Measurements from ENCODE around the gene LRRFIP2.
A peak's percentile ranks its signal among the peaks of the same experiment; 100 is the strongest.

Gene LRRFIP2

GRCh38 chr3:37145611-37146010 is 28.8 kb downstream of the LRRFIP2 start:
- Mint-ChIP-seq H3K27me3 (no peaks in the 10 kb centered on the region), H3K4me1 (peaks cover 17% of the 10 kb centered on the region), H3K9me3 (peaks cover 1% of the 10 kb centered on the region), H3K4me3 (no peak overlapping the region), H3K27ac (peak overlapping the region; percentile 41), H3K36me3 (peaks cover 27% of the 10 kb centered on the region)
- ATAC-seq (ENCODE audit: low read depth) = no peak
- DNase-seq (ENCODE audit: low spot score in 2 of 2) = no peak

GRCh38 chr3:37144806-37145205 is 29.6 kb downstream of the LRRFIP2 start:
- Mint-ChIP-seq H3K4me1 (peaks cover 17% of the 10 kb centered on the region), H3K9me3 (peaks cover 1% of the 10 kb centered on the region), H3K36me3 (peaks cover 27% of the 10 kb centered on the region), H3K27me3 (no peaks in the 10 kb centered on the region), H3K27ac (peak overlapping the region; percentile 41), H3K4me3 (no peak overlapping the region)
- ATAC-seq (ENCODE audit: low read depth) (peak; percentile 64), DNase-seq (ENCODE audit: low spot score in 2 of 2) (no peak)

GRCh38 chr3:37143821-37144220 is 30.6 kb downstream of the LRRFIP2 start:
- Mint-ChIP-seq H3K36me3 (peaks cover 27% of the 10 kb centered on the region), H3K27me3 (no peaks in the 10 kb centered on the region), H3K4me3 (no peak overlapping the region), H3K27ac (peak overlapping the region; percentile 41), H3K4me1 (peaks cover 17% of the 10 kb centered on the region), H3K9me3 (peaks cover 1% of the 10 kb centered on the region)
- no peak for DNase-seq (ENCODE audit: low spot score in 2 of 2)
- ATAC-seq (ENCODE audit: low read depth) = no peak

GRCh38 chr3:37141676-37142075 is 32.7 kb downstream of the LRRFIP2 start:
- no peaks in the 10 kb centered on the region for H3K27me3 Mint-ChIP-seq
- no peak overlapping the region for H3K27ac Mint-ChIP-seq
- peaks cover 23% of the 10 kb centered on the region for H3K36me3 Mint-ChIP-seq
- peaks cover 15% of the 10 kb centered on the region for H3K4me1 Mint-ChIP-seq
- DNase-seq (ENCODE audit: low spot score in 2 of 2) = no peak
- no peak overlapping the region for H3K4me3 Mint-ChIP-seq
- no peak for ATAC-seq (ENCODE audit: low read depth)
- H3K9me3 Mint-ChIP-seq = peaks cover 1% of the 10 kb centered on the region

- DNase-seq (ENCODE audit: low spot score in 2 of 2) = no peak
- peaks cover 17% of the 10 kb centered on the region for H3K36me3 Mint-ChIP-seq
- peaks cover 10% of the 10 kb centered on the region for H3K4me1 Mint-ChIP-seq
- peak; percentile 32 for ATAC-seq (ENCODE audit: low read depth)
- no peak overlapping the region for H3K27ac Mint-ChIP-seq
- H3K4me3 Mint-ChIP-seq = no peak overlapping the region
- peaks cover 1% of the 10 kb centered on the region for H3K9me3 Mint-ChIP-seq
- H3K27me3 Mint-ChIP-seq = no peaks in the 10 kb centered on the region
Observed at GRCh38 chr3:37140899-37141541, 33.4 kb downstream of the LRRFIP2 start.

GRCh38 chr3:37139567-37140052 is 34.8 kb downstream of the LRRFIP2 start:
- Mint-ChIP-seq H3K27me3 (no peaks in the 10 kb centered on the region), H3K4me3 (no peak overlapping the region), H3K36me3 (peaks cover 13% of the 10 kb centered on the region), H3K4me1 (peaks cover 7% of the 10 kb centered on the region), H3K27ac (no peak overlapping the region), H3K9me3 (peaks cover 1% of the 10 kb centered on the region)
- DNase-seq (ENCODE audit: low spot score in 2 of 2) (no peak), ATAC-seq (ENCODE audit: low read depth) (no peak)

- Mint-ChIP-seq H3K9me3 (peaks cover 1% of the 10 kb centered on the region), H3K36me3 (peaks cover 13% of the 10 kb centered on the region), H3K27ac (no peak overlapping the region), H3K27me3 (no peaks in the 10 kb centered on the region), H3K4me1 (peaks cover 7% of the 10 kb centered on the region), H3K4me3 (no peak overlapping the region)
- ATAC-seq (ENCODE audit: low read depth) = no peak
- DNase-seq (ENCODE audit: low spot score in 2 of 2) = no peak
Observed at GRCh38 chr3:37138816-37139215, 35.6 kb downstream of the LRRFIP2 start.

- ATAC-seq (ENCODE audit: low read depth) (no peak), DNase-seq (ENCODE audit: low spot score in 2 of 2) (no peak)
- peaks cover 7% of the 10 kb centered on the region for H3K4me1 Mint-ChIP-seq
- no peaks in the 10 kb centered on the region for H3K27me3 Mint-ChIP-seq
- no peaks in the 10 kb centered on the region for H3K9me3 Mint-ChIP-seq
- H3K27ac Mint-ChIP-seq = peak overlapping the region; percentile 28
- no peak overlapping the region for H3K4me3 Mint-ChIP-seq
- H3K36me3 Mint-ChIP-seq = peaks cover 7% of the 10 kb centered on the region
Observed at GRCh38 chr3:37137516-37137915, 36.9 kb downstream of the LRRFIP2 start.

GRCh38 chr3:37136067-37136466 is 38.3 kb downstream of the LRRFIP2 start:
- ATAC-seq (ENCODE audit: low read depth) = no peak
- Mint-ChIP-seq H3K36me3 (peaks cover 11% of the 10 kb centered on the region), H3K4me1 (peaks cover 7% of the 10 kb centered on the region), H3K4me3 (no peak overlapping the region), H3K9me3 (no peaks in the 10 kb centered on the region), H3K27me3 (no peaks in the 10 kb centered on the region), H3K27ac (no peak overlapping the region)
- no peak for DNase-seq (ENCODE audit: low spot score in 2 of 2)

GRCh38 chr3:37135561-37135960 is 38.8 kb downstream of the LRRFIP2 start:
- DNase-seq (ENCODE audit: low spot score in 2 of 2) = no peak
- Mint-ChIP-seq H3K27ac (no peak overlapping the region), H3K4me3 (no peak overlapping the region), H3K4me1 (peaks cover 7% of the 10 kb centered on the region), H3K27me3 (no peaks in the 10 kb centered on the region), H3K9me3 (no peaks in the 10 kb centered on the region), H3K36me3 (peaks cover 12% of the 10 kb centered on the region)
- ATAC-seq (ENCODE audit: low read depth) = no peak

GRCh38 chr3:37132334-37132733 is 42.0 kb downstream of the LRRFIP2 start:
- H3K4me1 Mint-ChIP-seq = peaks cover 4% of the 10 kb centered on the region
- H3K27me3 Mint-ChIP-seq = no peaks in the 10 kb centered on the region
- no peak overlapping the region for H3K4me3 Mint-ChIP-seq
- peaks cover 15% of the 10 kb centered on the region for H3K36me3 Mint-ChIP-seq
- DNase-seq (ENCODE audit: low spot score in 2 of 2) (no peak), ATAC-seq (ENCODE audit: low read depth) (no peak)
- no peaks in the 10 kb centered on the region for H3K9me3 Mint-ChIP-seq
- H3K27ac Mint-ChIP-seq = no peak overlapping the region

GRCh38 chr3:37131860-37132144 is 42.6 kb downstream of the LRRFIP2 start:
- Mint-ChIP-seq H3K27ac (no peak overlapping the region), H3K4me1 (peaks cover 4% of the 10 kb centered on the region), H3K4me3 (no peak overlapping the region), H3K9me3 (no peaks in the 10 kb centered on the region), H3K36me3 (peaks cover 14% of the 10 kb centered on the region), H3K27me3 (no peaks in the 10 kb centered on the region)
- no peak for ATAC-seq (ENCODE audit: low read depth)
- DNase-seq (ENCODE audit: low spot score in 2 of 2) = no peak

GRCh38 chr3:37130984-37131859 is 43.2 kb downstream of the LRRFIP2 start:
- H3K9me3 Mint-ChIP-seq = no peaks in the 10 kb centered on the region
- H3K4me1 Mint-ChIP-seq = peaks cover 4% of the 10 kb centered on the region
- ATAC-seq (ENCODE audit: low read depth) (no peak), DNase-seq (ENCODE audit: low spot score in 2 of 2) (no peak)
- no peak overlapping the region for H3K27ac Mint-ChIP-seq
- no peaks in the 10 kb centered on the region for H3K27me3 Mint-ChIP-seq
- H3K4me3 Mint-ChIP-seq = no peak overlapping the region
- peaks cover 14% of the 10 kb centered on the region for H3K36me3 Mint-ChIP-seq

- Mint-ChIP-seq H3K4me3 (no peak overlapping the region), H3K27me3 (no peaks in the 10 kb centered on the region), H3K27ac (no peak overlapping the region), H3K4me1 (peaks cover 2% of the 10 kb centered on the region), H3K36me3 (peaks cover 14% of the 10 kb centered on the region), H3K9me3 (no peaks in the 10 kb centered on the region)
- ATAC-seq (ENCODE audit: low read depth) = no peak
- no peak for DNase-seq (ENCODE audit: low spot score in 2 of 2)
Observed at GRCh38 chr3:37130448-37130847, 43.9 kb downstream of the LRRFIP2 start.
